GM19452 (cell line): ENCODE results near the gene SLC6A20.
"Not testable (repeated sequence)": the region's sequence is repeated elsewhere in the genome, so short reads cannot be mapped to it uniquely, and the experiment has no call there.

ENCODE experiments used
- ATAC-seq: cut with Tn5 transposase; IDR thresholded peaks from one replicate; pipeline ENCODE4 v1.9.1; 2021; ENCODE audit not compliant: unreplicated experiment

The SLC6A20 gene

DNA sequence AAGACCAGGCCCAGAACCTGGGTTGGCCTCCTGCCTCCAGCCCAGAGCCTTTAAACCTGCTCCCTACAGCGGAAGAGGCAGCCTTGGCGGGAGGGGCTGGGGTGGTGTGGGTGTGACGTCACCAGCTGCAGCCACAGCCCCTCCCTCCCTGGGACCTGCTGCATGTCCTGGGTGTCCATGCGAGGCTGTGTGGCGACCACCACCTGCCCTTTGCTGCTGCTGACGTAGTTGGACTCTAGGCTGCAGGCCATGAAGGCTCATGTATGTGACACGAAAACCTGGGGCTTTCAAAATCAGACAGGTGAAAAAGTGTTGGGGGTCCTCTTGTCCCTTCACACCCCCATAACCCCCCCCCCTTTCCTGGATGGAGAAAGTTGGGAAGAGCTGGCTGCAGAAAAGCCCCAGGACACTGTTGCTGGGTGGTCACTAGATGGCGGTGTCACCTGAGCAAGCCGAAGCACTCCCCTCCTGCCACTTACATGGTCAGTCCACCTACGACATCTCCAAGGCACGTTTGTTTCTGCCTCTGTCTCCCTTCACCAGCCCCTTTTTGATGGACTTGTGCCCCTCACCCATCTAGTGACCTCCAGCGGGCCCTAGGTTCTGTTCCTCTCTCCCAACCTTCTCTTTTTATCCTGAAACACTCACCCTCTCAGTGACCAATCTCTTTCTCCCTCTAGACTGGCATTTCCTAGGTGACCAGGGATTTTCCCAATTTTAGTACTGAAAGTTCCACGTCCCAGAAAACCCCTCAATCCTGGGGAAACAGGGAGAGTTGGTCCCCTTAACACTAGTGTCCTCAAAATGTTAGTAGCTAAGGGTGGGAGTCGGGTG lies 35.2 kb downstream of the SLC6A20 start:
- no peak for ATAC-seq

GRCh38 chr3:45759851-45760250 lies 36.5 kb downstream of the SLC6A20 start:
- ATAC-seq: no peak

DNA sequence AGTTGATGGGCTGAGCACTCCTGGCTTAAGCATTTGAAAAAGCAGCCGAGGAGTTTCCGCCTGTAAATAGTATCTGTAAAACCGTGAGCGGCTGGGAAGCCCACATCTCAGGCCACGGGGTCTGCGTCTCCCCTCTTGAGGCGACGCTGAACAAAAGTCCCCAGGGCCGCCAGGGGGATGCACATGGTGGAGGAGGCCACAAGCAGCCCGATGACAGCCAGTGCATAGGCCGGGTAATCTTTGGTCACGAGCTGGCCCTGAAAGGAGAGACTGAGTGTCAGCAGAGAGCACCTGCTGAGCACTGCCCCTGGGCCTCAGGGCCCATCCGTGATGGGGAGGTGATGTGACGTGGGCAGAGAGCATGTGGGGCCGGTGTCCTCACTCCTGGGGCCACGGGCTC lies 37.5 kb downstream of the SLC6A20 start:
- no peak for ATAC-seq

DNA sequence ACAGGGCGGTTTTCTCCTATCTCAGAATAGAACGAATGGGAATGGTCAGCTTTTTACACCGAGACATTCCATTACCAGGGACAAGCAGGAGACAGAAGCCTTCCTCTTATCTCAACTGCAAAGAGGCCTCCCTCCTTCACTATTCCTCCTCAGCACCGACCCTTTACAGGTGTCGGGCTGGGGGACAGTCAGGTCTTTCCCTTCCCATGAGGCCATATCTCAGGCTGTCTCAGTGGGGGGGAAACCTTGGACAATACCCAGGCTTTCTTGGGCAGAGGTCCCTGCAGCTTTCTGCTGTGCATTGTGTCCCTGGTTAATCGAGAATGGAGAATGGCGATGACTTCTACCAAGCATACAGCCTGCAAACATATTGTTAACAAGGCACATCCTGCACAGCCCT lies 39.2 kb downstream of the SLC6A20 start:
- ATAC-seq: not testable (repeated sequence)

- no peak for ATAC-seq
Measured at GRCh38 chr3:45756055-45756454, 40.3 kb downstream of the SLC6A20 start.

GRCh38 chr3:45754461-45754860 lies 41.9 kb downstream of the SLC6A20 start:
- ATAC-seq: no peak

- no peak for ATAC-seq
Measured at GRCh38 chr3:45753095-45753494, 43.2 kb downstream of the SLC6A20 start.

DNA sequence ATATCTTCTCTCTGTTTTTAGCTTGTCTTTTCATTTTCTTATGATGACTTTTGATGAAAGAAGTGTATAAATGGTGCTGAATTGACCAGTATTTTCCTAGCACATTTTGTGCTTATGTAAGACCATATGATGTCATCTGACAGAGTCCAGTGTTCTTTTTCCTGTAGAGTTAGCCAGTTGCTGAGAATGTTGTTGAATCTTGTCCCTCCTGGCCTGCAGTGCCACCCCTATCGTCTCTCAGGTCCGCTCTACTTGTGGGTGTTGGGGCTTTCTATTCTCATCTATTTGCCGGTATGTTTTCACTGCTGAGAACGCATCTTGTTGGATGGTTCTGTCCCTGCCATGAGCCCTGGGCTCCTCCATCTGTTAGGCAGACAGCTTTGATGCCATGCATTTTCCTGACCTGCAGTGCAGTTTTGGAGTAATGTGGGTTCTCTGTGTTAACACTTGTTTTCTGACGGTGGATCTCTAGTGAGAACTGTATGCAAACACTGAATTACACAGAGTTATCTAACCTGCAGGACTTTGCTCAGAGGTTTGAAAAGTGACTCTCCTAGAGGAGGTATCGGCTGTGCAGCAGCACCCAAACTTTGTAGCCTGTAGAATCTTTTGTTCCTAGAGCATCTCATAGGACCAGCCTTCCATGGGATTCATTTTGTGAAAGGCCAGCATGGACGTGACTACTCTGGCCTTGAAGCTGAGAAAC lies 44.6 kb downstream of the SLC6A20 start:
- ATAC-seq: no peak

- no peak for ATAC-seq
Measured at GRCh38 chr3:45749880-45750279, 46.5 kb downstream of the SLC6A20 start.

DNA sequence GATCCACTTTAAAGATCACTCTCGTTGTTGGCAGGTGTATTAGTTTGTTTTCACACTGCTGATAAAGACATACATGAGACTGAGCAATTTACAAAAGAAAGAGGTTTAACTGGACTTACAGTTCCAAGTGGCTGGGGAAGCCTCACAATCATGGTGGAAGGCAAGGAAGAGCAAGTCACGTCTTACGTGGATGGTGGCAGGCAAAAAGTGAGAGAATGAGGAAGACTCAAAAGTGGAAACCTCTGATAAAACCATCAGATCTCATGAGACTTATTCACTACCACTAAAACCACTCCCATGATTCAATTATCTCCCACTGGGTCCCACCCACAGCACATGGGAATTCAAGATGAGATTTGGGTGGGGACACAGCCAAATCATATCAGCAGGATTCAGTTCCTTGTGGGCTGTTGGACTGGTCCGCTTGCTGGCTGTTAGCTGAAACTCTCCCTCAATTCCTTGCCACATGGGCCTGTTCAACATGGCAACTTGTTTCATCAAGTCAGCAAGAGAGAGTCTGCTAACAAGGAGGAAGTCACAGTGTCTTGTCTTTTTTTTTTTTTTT lies 47.2 kb downstream of the SLC6A20 start:
- ATAC-seq: not testable (repeated sequence)

DNA sequence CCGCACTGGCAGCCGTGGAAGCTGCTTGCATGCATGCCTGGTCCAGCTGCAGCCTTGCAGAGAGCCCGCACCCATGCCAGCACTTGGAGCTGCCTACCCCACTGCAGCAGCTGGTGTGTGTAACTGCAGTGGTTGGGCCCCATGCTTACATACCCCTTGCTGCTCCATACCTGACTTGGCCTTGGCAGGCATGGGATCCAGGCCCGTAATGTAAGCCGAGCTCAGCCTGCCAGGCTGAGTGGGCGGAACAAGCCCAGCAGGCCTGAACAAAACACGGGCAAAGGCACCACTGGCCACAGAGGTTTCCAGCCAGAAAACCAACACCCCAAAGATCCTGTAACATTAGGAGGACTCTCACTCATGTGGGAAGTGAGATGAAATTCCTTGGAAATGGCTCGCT lies 48.3 kb downstream of the SLC6A20 start:
- no peak for ATAC-seq

GRCh38 chr3:45746777-45747622 lies 49.3 kb downstream of the SLC6A20 start:
- ATAC-seq: no peak

GRCh38 chr3:45746165-45746776 lies 50.1 kb downstream of the SLC6A20 start:
- ATAC-seq: no peak

DNA sequence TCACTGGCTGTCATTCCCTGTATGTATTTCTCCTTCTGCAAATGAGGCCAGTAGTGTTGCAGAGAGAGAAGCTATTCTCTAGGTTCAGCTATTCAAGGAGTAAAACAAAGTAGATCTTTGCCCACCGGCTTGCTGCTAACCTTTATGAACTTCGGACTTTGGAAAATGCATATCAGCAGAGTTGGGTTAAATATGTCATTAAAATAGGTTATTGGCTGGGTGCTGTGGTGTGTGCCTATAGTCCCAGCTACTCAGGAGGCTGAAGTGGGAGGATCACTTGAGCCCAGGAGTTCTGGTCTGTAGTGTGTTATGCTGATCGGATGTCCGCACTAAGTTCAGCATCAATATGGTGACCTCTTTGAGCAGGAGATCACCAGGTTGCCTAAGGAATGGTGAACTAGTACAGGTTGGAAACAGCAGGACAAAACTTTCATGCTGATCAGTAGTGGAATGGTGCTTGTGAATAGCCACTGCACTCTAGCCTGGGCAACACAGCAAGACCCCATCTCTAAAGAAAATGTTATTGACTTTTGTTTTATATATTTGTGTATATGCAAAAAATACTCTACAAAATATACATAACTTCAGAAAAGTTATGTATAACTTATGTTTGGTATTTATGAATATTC lies 53.8 kb downstream of the SLC6A20 start:
- ATAC-seq: no peak

DNA sequence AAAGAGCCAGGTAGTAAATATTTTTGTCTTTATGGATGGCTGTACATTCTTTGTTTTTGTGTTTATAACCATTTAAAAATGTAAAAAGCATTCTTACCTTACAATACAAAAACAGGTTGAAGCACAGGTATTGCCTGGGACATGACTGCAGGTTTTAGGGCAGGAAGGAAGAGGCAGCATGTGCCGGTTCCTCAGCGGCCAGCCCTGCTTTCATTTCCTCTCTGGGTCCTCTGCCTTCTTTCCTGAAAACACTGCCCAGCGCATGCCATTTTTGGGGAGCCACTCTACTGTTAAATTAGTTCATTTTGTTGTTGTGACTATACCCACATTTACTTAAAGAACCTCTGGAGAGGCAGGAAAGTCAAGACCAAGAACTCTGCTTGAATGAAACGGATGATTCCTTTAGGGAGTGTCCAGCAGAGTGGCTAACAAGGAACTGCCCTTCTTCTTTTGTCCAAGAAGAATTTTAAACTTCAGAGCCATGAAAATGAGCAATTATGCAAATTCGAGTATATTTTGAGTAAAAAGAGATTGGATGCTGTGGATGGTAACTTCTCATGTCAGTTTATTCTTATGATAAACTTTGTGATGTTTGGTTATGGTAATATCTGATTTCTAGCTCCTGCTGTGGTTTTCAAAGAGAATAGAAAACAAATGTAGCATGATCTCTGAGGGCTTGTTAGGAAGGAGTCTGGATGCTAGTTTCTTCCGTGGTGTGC lies 54.4 kb downstream of the SLC6A20 start:
- ATAC-seq: no peak

DNA sequence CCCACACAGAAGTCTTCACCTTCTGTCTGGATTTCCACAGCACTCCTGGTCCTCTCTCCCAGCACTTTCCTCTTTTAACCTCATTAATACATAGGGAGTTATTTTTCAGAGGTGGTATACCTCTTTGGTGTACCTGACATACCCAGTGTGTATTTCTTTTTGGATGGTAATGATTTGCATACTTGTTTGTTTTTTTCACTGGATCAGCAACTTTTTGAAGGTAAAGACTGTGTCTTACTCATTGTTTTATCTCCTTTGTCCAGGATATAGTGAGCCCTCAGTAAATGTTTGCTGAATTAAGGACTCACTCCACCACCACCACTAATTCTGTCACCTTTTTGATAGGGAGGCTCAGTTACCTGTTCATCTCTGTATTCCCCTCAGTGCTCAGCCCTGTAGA lies 55.1 kb downstream of the SLC6A20 start:
- no peak for ATAC-seq

GRCh38 chr3:45739991-45740390 lies 56.3 kb downstream of the SLC6A20 start:
- ATAC-seq: no peak

- ATAC-seq: no peak
Measured at GRCh38 chr3:45737234-45737633, 59.1 kb downstream of the SLC6A20 start.

GRCh38 chr3:45736707-45737106 lies 59.6 kb downstream of the SLC6A20 start:
- no peak for ATAC-seq
